ENCODE data around the gene NPM3. TPM values are rescaled to one million over a fixed set of nuclear protein-coding genes. Genes with fewer than 3 reads are reported as not detected.
A peak's percentile ranks its signal among the peaks of the same experiment; 100 is the strongest.

The NPM3 gene, protein sequence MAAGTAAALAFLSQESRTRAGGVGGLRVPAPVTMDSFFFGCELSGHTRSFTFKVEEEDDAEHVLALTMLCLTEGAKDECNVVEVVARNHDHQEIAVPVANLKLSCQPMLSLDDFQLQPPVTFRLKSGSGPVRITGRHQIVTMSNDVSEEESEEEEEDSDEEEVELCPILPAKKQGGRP
- total RNA-seq, result 28.7 TPM

DNA sequence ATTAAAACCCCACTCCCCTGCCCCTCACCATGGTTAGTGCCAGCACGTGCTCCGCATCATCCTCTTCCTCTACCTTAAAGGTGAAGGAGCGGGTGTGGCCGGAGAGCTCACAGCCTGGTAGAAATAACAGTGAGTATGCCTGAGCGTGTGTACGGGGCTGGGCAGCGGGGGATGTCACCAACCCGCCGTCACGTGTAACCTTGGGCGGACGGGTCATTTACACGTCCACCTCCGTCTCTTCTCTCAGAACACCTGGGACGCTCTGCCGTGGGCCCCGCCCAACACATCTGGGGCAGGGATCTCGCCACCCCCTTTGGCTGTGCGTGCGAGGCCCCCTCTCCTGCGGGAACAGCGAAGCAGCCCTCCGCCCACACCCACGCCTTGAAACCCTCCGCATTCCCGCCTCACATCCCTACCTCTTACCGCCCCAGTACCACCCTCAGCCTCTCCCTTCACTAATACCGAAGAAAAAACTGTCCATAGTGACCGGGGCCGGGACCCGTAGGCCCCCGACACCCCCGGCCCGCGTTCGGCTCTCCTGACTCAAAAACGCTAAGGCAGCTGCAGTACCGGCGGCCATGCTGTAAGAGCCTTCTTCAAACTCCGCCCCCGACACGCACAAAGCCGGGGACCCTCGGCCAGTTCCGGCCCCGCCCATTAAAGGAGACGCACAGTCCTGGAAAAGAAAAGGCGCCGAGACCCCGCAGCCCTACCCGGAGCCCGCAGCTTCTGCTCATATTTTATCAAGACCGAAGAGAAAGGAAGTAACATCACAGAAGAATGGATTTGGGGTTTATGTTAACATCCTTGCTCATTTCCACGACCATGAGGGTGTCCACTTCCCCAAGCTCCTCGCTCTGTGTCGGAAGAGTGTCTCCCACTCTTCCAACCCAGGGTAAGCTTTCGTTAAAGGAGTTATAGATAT lies at the start of gene NPM3:
NPM3 (minus strand) TSS at position 636 of the 925 bp plus-strand sequence; CDS start at position 580, 56 bp downstream.
- peak within 1 kb of the TSS; percentile 28 to 65 for H3K27ac ChIP-seq
- H3K4me3 ChIP-seq, result peak within 1 kb of the TSS; percentile 73 to 83
- peaks cover 17 to 30% of the 10 kb centered on the region in 2 donors for H3K4me1 ChIP-seq
- peak; percentile 47 to 89 for DNase-seq (ENCODE audit: low spot score in 2 of 2)
- H3K36me3 ChIP-seq, result peaks cover 34 to 40% of the 10 kb centered on the region in 2 donors
- intact Hi-C loops (cut with DNase I), result loop anchor here (5.0 kb wide), 1 partner anchor 571 kb away; no protein-coding TSS in a partner anchor
- TF ChIP-seq, protein P1, sequence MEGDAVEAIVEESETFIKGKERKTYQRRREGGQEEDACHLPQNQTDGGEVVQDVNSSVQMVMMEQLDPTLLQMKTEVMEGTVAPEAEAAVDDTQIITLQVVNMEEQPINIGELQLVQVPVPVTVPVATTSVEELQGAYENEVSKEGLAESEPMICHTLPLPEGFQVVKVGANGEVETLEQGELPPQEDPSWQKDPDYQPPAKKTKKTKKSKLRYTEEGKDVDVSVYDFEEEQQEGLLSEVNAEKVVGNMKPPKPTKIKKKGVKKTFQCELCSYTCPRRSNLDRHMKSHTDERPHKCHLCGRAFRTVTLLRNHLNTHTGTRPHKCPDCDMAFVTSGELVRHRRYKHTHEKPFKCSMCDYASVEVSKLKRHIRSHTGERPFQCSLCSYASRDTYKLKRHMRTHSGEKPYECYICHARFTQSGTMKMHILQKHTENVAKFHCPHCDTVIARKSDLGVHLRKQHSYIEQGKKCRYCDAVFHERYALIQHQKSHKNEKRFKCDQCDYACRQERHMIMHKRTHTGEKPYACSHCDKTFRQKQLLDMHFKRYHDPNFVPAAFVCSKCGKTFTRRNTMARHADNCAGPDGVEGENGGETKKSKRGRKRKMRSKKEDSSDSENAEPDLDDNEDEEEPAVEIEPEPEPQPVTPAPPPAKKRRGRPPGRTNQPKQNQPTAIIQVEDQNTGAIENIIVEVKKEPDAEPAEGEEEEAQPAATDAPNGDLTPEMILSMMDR (IDR thresholded peaks at IDR 0.05), result no peak
- no peaks in the 10 kb centered on the region for H3K27me3 ChIP-seq
- no peaks in the 10 kb centered on the region for H3K9me3 ChIP-seq

DNA sequence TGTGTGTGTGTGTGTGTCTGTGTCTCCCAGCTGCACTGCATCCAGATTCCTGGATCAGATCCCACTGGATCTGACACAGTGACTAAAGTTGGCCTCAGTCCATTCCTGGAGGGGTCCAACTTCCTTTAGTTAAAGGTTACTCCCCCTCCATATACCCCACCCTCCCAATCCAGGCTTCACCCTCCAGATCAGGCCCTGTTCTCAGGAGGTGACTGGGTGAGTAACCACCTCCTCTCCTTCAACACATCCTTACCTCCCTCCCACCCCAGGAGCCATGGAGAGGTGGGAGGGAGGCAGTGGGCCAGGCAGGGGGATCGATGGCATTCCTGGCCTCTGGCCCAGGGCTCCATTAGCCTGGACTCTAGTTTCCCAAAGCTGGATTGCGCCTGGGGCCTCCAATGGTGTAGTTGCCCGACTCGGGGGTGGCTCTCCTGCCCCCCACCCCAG lies 49.1 kb upstream of the NPM3 start:
- Histone ChIP-seq H3K9me3 (no peaks in the 10 kb centered on the region), H3K4me1 (peaks cover 4 to 5% of the 10 kb centered on the region in 2 donors), H3K27me3 (no peaks in the 10 kb centered on the region), H3K4me3 (no peak overlapping the region), H3K27ac (no peak overlapping the region), H3K36me3 (no peaks in the 10 kb centered on the region)
- intact Hi-C loops (cut with DNase I), result no loop called here
- TF ChIP-seq, protein P1 (IDR thresholded peaks at IDR 0.05), result no peak
- DNase-seq (ENCODE audit: low spot score in 2 of 2), result peak in 1 of 2 donors; percentile 61

- Histone ChIP-seq H3K27me3 (no peaks in the 10 kb centered on the region), H3K36me3 (peaks cover 0 to 3% of the 10 kb centered on the region in 2 donors), H3K4me1 (peaks cover 4 to 5% of the 10 kb centered on the region in 2 donors), H3K4me3 (peak overlapping the region; percentile 59 to 61), H3K9me3 (no peaks in the 10 kb centered on the region), H3K27ac (peak overlapping the region; percentile 24 to 51)
- TF ChIP-seq, protein P1 (IDR thresholded peaks at IDR 0.05), result no peak
- DNase-seq (ENCODE audit: low spot score in 2 of 2), result peak in 1 of 2 donors; percentile 59
- intact Hi-C loops (cut with DNase I), result no loop called here
Measured at GRCh38 chr10:101831169-101831811, 48.0 kb upstream of the NPM3 start.

- Histone ChIP-seq H3K9me3 (no peaks in the 10 kb centered on the region), H3K27me3 (no peaks in the 10 kb centered on the region), H3K36me3 (peaks cover 0 to 3% of the 10 kb centered on the region in 2 donors), H3K4me3 (peak overlapping the region; percentile 59 to 61), H3K4me1 (peaks cover 4 to 5% of the 10 kb centered on the region in 2 donors), H3K27ac (peak overlapping the region; percentile 24 to 51)
- intact Hi-C loops (cut with DNase I), result no loop called here
- DNase-seq (ENCODE audit: low spot score in 2 of 2), result peak; percentile 78 to 90
- TF ChIP-seq, protein P1 (IDR thresholded peaks at IDR 0.05), result no peak
Measured at GRCh38 chr10:101830322-101831168, 47.3 kb upstream of the NPM3 start.

Data from ascending aorta (tissue), 2 donors.